ENCODE measurements around the gene FCGR2B.

The FCGR2B gene

DNA sequence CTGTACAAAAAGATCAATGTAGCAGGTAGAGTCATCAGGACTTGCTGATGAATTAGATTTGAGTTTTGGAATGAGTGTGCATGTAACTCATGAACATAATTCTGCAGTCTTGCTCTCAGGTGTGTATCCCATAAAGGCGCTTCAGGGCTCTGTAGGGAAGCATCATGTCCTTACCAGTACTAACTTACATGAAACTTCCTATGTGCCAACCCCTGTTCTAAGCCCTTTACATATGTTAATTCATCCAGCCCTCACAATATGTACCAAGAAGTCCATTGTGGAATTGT is 56.3 kb downstream of the FCGR2B start:
- no peaks in the 10 kb centered on the region for H3K9me3 ChIP-seq (ENCODE audit: control extremely low read depth in 1 of 5, control insufficient read depth in 4 of 5, insufficient read depth in 2 of 5, low read depth in 1 of 5, low read length in 4 of 5)
- ChIA-PET CTCF (no interaction called here), POLR2A (no interaction called here)
- WGBS (ENCODE audit: insufficient coverage), result 89% methylated on average over 1 of the region's 1 CpG
- H3K27me3 ChIP-seq (replicated peaks in 2 of 5; ENCODE audit: control insufficient read depth in 4 of 5, insufficient read depth in 5 of 5, low read length in 4 of 5), result peaks cover 2 to 28% (median 7%) of the 10 kb centered on the region in 5 experiments
- H3K4me1 ChIP-seq (ENCODE audit: control extremely low read depth in 1 of 4, control insufficient read depth in 4 of 4, insufficient read depth in 4 of 4, low read length in 3 of 4), result peaks cover 0 to 24% (median under 1%) of the 10 kb centered on the region in 4 experiments
- no peak overlapping the region for H3K4me3 ChIP-seq (ENCODE audit: control insufficient read depth in 1 of 7, extremely low read depth in 1 of 7, insufficient read depth in 4 of 7, low read depth in 2 of 7, low read length in 6 of 7)
- no peaks in the 10 kb centered on the region for H3K36me3 ChIP-seq (ENCODE audit: control insufficient read depth in 4 of 4, insufficient read depth in 4 of 4, low read length in 3 of 4)
- H3K27ac ChIP-seq (ENCODE audit: insufficient read depth in 1 of 2, low read depth in 1 of 2, low read length in 2 of 2, poor library complexity in 1 of 2, severe bottlenecking in 2 of 2), result no peak overlapping the region
- no peak for DNase-seq

GRCh38 chr1:161720422-161720821 is 57.5 kb downstream of the FCGR2B start:
- POLR2A ChIA-PET, result no interaction called here
- no peak overlapping the region for H3K27ac ChIP-seq (ENCODE audit: insufficient read depth in 1 of 2, low read depth in 1 of 2, low read length in 2 of 2, poor library complexity in 1 of 2, severe bottlenecking in 2 of 2)
- no CpG with 5 or more reads among the region's 1 CpG for WGBS (ENCODE audit: insufficient coverage)
- CTCF ChIA-PET, result no interaction called here
- peak in 1 of 3 donors; percentile 33 for DNase-seq
- H3K27me3 ChIP-seq (replicated peaks in 2 of 5; ENCODE audit: control insufficient read depth in 4 of 5, insufficient read depth in 5 of 5, low read length in 4 of 5), result peaks cover 2 to 35% (median 14%) of the 10 kb centered on the region in 5 experiments
- no peak overlapping the region for H3K4me3 ChIP-seq (ENCODE audit: control insufficient read depth in 1 of 7, extremely low read depth in 1 of 7, insufficient read depth in 4 of 7, low read depth in 2 of 7, low read length in 6 of 7)
- H3K36me3 ChIP-seq (ENCODE audit: control insufficient read depth in 4 of 4, insufficient read depth in 4 of 4, low read length in 3 of 4), result no peaks in the 10 kb centered on the region
- H3K9me3 ChIP-seq (ENCODE audit: control extremely low read depth in 1 of 5, control insufficient read depth in 4 of 5, insufficient read depth in 2 of 5, low read depth in 1 of 5, low read length in 4 of 5), result no peaks in the 10 kb centered on the region
- H3K4me1 ChIP-seq (ENCODE audit: control extremely low read depth in 1 of 4, control insufficient read depth in 4 of 4, insufficient read depth in 4 of 4, low read length in 3 of 4), result peaks cover under 1 to 27% (median 2%) of the 10 kb centered on the region in 4 experiments

DNA sequence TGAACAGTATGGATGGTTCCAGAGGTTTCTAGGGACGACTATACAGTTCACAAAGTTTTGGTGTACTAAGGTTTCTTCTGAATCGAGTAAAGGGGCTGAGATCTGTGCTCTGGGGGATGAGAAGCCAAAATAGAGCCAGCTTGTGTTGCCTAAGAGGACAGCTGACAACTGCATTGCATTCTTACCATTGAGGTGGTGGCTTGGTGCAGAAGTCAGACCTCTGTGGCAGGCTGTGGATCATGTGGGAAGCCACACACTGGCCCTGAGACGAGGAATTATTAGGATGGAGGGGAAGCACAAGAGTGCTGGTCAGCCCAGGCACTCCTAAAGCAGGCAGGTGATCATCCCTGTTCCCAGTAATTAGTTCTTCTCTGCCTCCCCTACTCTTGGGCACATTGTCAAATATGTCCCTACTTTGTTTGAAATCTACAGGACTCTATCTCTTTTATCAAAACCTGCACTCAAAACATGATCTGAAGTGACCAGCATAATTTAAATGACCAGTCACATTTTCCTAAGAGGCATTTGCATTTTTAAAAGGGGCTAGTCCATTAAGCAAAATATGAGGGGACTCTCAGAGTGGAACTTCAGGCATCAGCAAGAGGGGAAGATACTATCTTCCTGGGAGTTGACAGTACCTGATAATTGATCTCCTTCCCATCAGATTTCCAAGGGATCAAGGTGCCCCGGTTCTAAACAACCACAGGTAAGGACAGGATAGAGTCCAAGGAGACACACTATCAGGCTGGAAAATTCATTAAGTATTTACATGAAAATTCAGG is 58.2 kb downstream of the FCGR2B start, which contains the start of gene FCRLB:
TSS of gene FCRLB (plus strand) at position 589 of the 782 bp plus-strand sequence. CDS start 1,129 bp downstream, outside the sequence.
- ChIA-PET POLR2A (no interaction called here), CTCF (interaction anchor here (1.1 kb wide), 1 partner anchor 21 kb away, joined by 3 read pairs; no protein-coding TSS in a partner anchor)
- peak in 1 of 3 donors; percentile 15 for DNase-seq
- H3K36me3 ChIP-seq (ENCODE audit: control insufficient read depth in 4 of 4, insufficient read depth in 4 of 4, low read length in 3 of 4), result no peaks in the 10 kb centered on the region
- H3K4me1 ChIP-seq (ENCODE audit: control extremely low read depth in 1 of 4, control insufficient read depth in 4 of 4, insufficient read depth in 4 of 4, low read length in 3 of 4), result peaks cover 4 to 34% (median 8%) of the 10 kb centered on the region in 4 experiments
- no peak within 1 kb of the TSS for H3K4me3 ChIP-seq (ENCODE audit: control insufficient read depth in 1 of 7, extremely low read depth in 1 of 7, insufficient read depth in 4 of 7, low read depth in 2 of 7, low read length in 6 of 7)
- peaks cover 2 to 34% (median 10%) of the 10 kb centered on the region in 5 experiments for H3K27me3 ChIP-seq (replicated peaks in 2 of 5; ENCODE audit: control insufficient read depth in 4 of 5, insufficient read depth in 5 of 5, low read length in 4 of 5)
- no peaks in the 10 kb centered on the region for H3K9me3 ChIP-seq (ENCODE audit: control extremely low read depth in 1 of 5, control insufficient read depth in 4 of 5, insufficient read depth in 2 of 5, low read depth in 1 of 5, low read length in 4 of 5)
- no peak within 1 kb of the TSS for H3K27ac ChIP-seq (ENCODE audit: insufficient read depth in 1 of 2, low read depth in 1 of 2, low read length in 2 of 2, poor library complexity in 1 of 2, severe bottlenecking in 2 of 2)
- 92% methylated on average over 3 of the region's 4 CpGs for WGBS (ENCODE audit: insufficient coverage)

- no peak overlapping the region for H3K4me3 ChIP-seq (ENCODE audit: control insufficient read depth in 1 of 7, extremely low read depth in 1 of 7, insufficient read depth in 4 of 7, low read depth in 2 of 7, low read length in 6 of 7)
- 52% methylated on average over 8 of the region's 8 CpGs for WGBS (ENCODE audit: insufficient coverage)
- POLR2A ChIA-PET, result no interaction called here
- CTCF ChIA-PET, result interaction anchor here (0.9 to 2.2 kb wide), 3 partner anchors 11 to 20 kb away, joined by 3 to 14 read pairs (median 3); no protein-coding TSS in a partner anchor
- peaks cover 0 to 34% (median 10%) of the 10 kb centered on the region in 5 experiments for H3K27me3 ChIP-seq (replicated peaks in 2 of 5; ENCODE audit: control insufficient read depth in 4 of 5, insufficient read depth in 5 of 5, low read length in 4 of 5)
- H3K36me3 ChIP-seq (ENCODE audit: control insufficient read depth in 4 of 4, insufficient read depth in 4 of 4, low read length in 3 of 4), result no peaks in the 10 kb centered on the region
- peaks cover 4 to 41% (median 15%) of the 10 kb centered on the region in 4 experiments for H3K4me1 ChIP-seq (ENCODE audit: control extremely low read depth in 1 of 4, control insufficient read depth in 4 of 4, insufficient read depth in 4 of 4, low read length in 3 of 4)
- H3K9me3 ChIP-seq (ENCODE audit: control extremely low read depth in 1 of 5, control insufficient read depth in 4 of 5, insufficient read depth in 2 of 5, low read depth in 1 of 5, low read length in 4 of 5), result no peaks in the 10 kb centered on the region
- peak; percentile 24 to 93 (median 77) for DNase-seq
- H3K27ac ChIP-seq (ENCODE audit: insufficient read depth in 1 of 2, low read depth in 1 of 2, low read length in 2 of 2, poor library complexity in 1 of 2, severe bottlenecking in 2 of 2), result no peak overlapping the region
Observed at GRCh38 chr1:161721738-161722343, 58.9 kb downstream of the FCGR2B start.

- Histone ChIP-seq H3K4me3 (ENCODE audit: control insufficient read depth in 1 of 7, extremely low read depth in 1 of 7, insufficient read depth in 4 of 7, low read depth in 2 of 7, low read length in 6 of 7) (no peak overlapping the region), H3K4me1 (ENCODE audit: control extremely low read depth in 1 of 4, control insufficient read depth in 4 of 4, insufficient read depth in 4 of 4, low read length in 3 of 4) (peaks cover 4 to 45% (median 19%) of the 10 kb centered on the region in 4 experiments), H3K9me3 (ENCODE audit: control extremely low read depth in 1 of 5, control insufficient read depth in 4 of 5, insufficient read depth in 2 of 5, low read depth in 1 of 5, low read length in 4 of 5) (no peaks in the 10 kb centered on the region), H3K27me3 (replicated peaks in 2 of 5; ENCODE audit: control insufficient read depth in 4 of 5, insufficient read depth in 5 of 5, low read length in 4 of 5) (peaks cover 0 to 31% (median 10%) of the 10 kb centered on the region in 5 experiments), H3K36me3 (ENCODE audit: control insufficient read depth in 4 of 4, insufficient read depth in 4 of 4, low read length in 3 of 4) (no peaks in the 10 kb centered on the region), H3K27ac (ENCODE audit: insufficient read depth in 1 of 2, low read depth in 1 of 2, low read length in 2 of 2, poor library complexity in 1 of 2, severe bottlenecking in 2 of 2) (no peak overlapping the region)
- WGBS (ENCODE audit: insufficient coverage), result 100% methylated on average over 1 of the region's 1 CpG
- peak in 1 of 3 donors; percentile 15 for DNase-seq
- ChIA-PET POLR2A (no interaction called here), CTCF (interaction anchor here (0.9 to 2.2 kb wide), 5 partner anchors 10 to 19 kb away, joined by 3 to 14 read pairs (median 4); no protein-coding TSS in a partner anchor)
Observed at GRCh38 chr1:161722406-161722805, 59.5 kb downstream of the FCGR2B start.

- H3K27me3 ChIP-seq (replicated peaks in 2 of 5; ENCODE audit: control insufficient read depth in 4 of 5, insufficient read depth in 5 of 5, low read length in 4 of 5), result peaks cover 0 to 31% (median 10%) of the 10 kb centered on the region in 5 experiments
- no peaks in the 10 kb centered on the region for H3K9me3 ChIP-seq (ENCODE audit: control extremely low read depth in 1 of 5, control insufficient read depth in 4 of 5, insufficient read depth in 2 of 5, low read depth in 1 of 5, low read length in 4 of 5)
- H3K27ac ChIP-seq (ENCODE audit: insufficient read depth in 1 of 2, low read depth in 1 of 2, low read length in 2 of 2, poor library complexity in 1 of 2, severe bottlenecking in 2 of 2), result no peak overlapping the region
- DNase-seq, result no peak
- WGBS (ENCODE audit: insufficient coverage), result 98% methylated on average over 6 of the region's 8 CpGs
- H3K4me1 ChIP-seq (ENCODE audit: control extremely low read depth in 1 of 4, control insufficient read depth in 4 of 4, insufficient read depth in 4 of 4, low read length in 3 of 4), result peaks cover 6 to 53% (median 23%) of the 10 kb centered on the region in 4 experiments
- CTCF ChIA-PET, result interaction anchor here (0.6 to 2.2 kb wide), 4 partner anchors 9 to 191 kb away, joined by 3 to 14 read pairs (median 4); no protein-coding TSS in a partner anchor
- no peaks in the 10 kb centered on the region for H3K36me3 ChIP-seq (ENCODE audit: control insufficient read depth in 4 of 4, insufficient read depth in 4 of 4, low read length in 3 of 4)
- no peak overlapping the region for H3K4me3 ChIP-seq (ENCODE audit: control insufficient read depth in 1 of 7, extremely low read depth in 1 of 7, insufficient read depth in 4 of 7, low read depth in 2 of 7, low read length in 6 of 7)
- POLR2A ChIA-PET, result no interaction called here
Observed at GRCh38 chr1:161723459-161724141, 60.7 kb downstream of the FCGR2B start.

All from common myeloid progenitor, CD34-positive (primary cell).